IMR-90 (cell line): ENCODE measurements around the gene SLC9A9. TPM values are rescaled to one million over a fixed set of nuclear protein-coding genes. Genes with fewer than 3 reads are reported as not detected.
A peak's percentile ranks its signal among the peaks of the same experiment; 100 is the strongest.

ENCODE experiments used
- ATAC-seq: fragments of 200-7000 bp; cut with Tn5 transposase; 2 replicates; pipeline ENCODE4 v1.9.1; 2020; ENCODE audit warnings: low read depth, mild to moderate bottlenecking, moderate library complexity
- BruUV-seq: library from RNA; stranded (reverse); fragments of 400-500 nt; replicated peaks from 2 replicates; lab custom pipeline; 2021; lab: Mats Ljungman, UMichigan
- CTCF ChIA-PET: fragments of 300-600 bp; formaldehyde crosslinking; extraction: SDS; loops from one replicate; lab custom pipeline; 2021; ENCODE audit warnings: antibody characterized with exemption; lab: Yijun Ruan, JAX
- POLR2A ChIA-PET: fragments of 300-600 bp; sonication (Branson Sonifier 250); formaldehyde crosslinking; loops from one replicate; lab custom pipeline; 2022; ENCODE audit warnings: antibody characterized with exemption; ENCODE audit not compliant: unreplicated experiment; lab: Charles Lee
- DNase-seq: peaks from one replicate; pipeline ENCODE4 v3.0.0; 2013
- H2AFZ ChIP-seq: replicated peaks from 2 replicates; pipeline ENCODE3; 2013; ENCODE audit warnings: low read length, mild to moderate bottlenecking; ENCODE audit not compliant: poor library complexity
- H2AK5ac ChIP-seq: 2 replicates; pipeline ENCODE4 v1.6.1; 2013; ENCODE audit warnings: low read depth, low read length, inconsistent platforms
- H2AK9ac ChIP-seq: replicated peaks from 2 replicates; pipeline ENCODE3; 2013; ENCODE audit warnings: mild to moderate bottlenecking, low read depth, low read length, moderate library complexity; ENCODE audit not compliant: poor library complexity
- H2BK120ac ChIP-seq: 2 replicates; pipeline ENCODE4 v1.6.1; 2013; ENCODE audit warnings: low read depth, low read length, inconsistent platforms
- H2BK15ac ChIP-seq: 3 replicates; pipeline ENCODE4 v1.6.1; 2013; ENCODE audit warnings: low read depth, low read length, inconsistent platforms
- H2BK20ac ChIP-seq: 2 replicates; pipeline ENCODE4 v1.6.1; 2013; ENCODE audit warnings: low read depth, mild to moderate bottlenecking, inconsistent platforms, low read length, moderate library complexity
- H2BK5ac ChIP-seq: 2 replicates; pipeline ENCODE4 v1.6.1; 2013; ENCODE audit warnings: mild to moderate bottlenecking, low read depth, low read length, inconsistent platforms; ENCODE audit not compliant: poor library complexity, severe bottlenecking
- H3K14ac ChIP-seq: replicated peaks from 2 replicates; pipeline ENCODE4 v1.6.1; 2013; ENCODE audit warnings: low read depth, low read length, inconsistent platforms
- H3K18ac ChIP-seq: 2 replicates; pipeline ENCODE4 v1.6.1; 2013; ENCODE audit warnings: low read depth, low read length, control low read depth
- H3K23ac ChIP-seq: 2 replicates; pipeline ENCODE4 v1.6.1; 2013; ENCODE audit warnings: low read depth, low read length, inconsistent platforms
- H3K27ac ChIP-seq: 2 replicates; pipeline ENCODE4 v1.5.1; 2013; ENCODE audit warnings: mild to moderate bottlenecking, control low read depth, low read length; ENCODE audit not compliant: insufficient read depth
- H3K27me3 ChIP-seq: 2 replicates; pipeline ENCODE4 v1.6.1; 2013; ENCODE audit warnings: low read length; ENCODE audit not compliant: control insufficient read depth, insufficient read depth
- H3K36me3 ChIP-seq: 2 replicates; pipeline ENCODE4 v1.6.1; 2013; ENCODE audit warnings: low read length, mixed read lengths; ENCODE audit not compliant: control insufficient read depth, insufficient read depth
- H3K4ac ChIP-seq: 2 replicates; pipeline ENCODE4 v1.6.1; 2013; ENCODE audit warnings: low read depth, low read length, inconsistent platforms
- H3K4me1 ChIP-seq: 2 replicates; pipeline ENCODE4 v1.6.1; 2013; ENCODE audit warnings: low read length, mixed read lengths; ENCODE audit not compliant: control insufficient read depth, insufficient read depth
- H3K4me2 ChIP-seq: 2 replicates; pipeline ENCODE4 v1.6.1; 2013; ENCODE audit warnings: low read depth, mild to moderate bottlenecking, control low read depth, low read length, moderate library complexity
- H3K4me3 ChIP-seq: 2 replicates; pipeline ENCODE4 v1.5.1; 2013; ENCODE audit warnings: low read depth, mild to moderate bottlenecking, control low read depth, low read length, moderate library complexity; ENCODE audit not compliant: insufficient read depth
- H3K56ac ChIP-seq: 2 replicates; pipeline ENCODE4 v1.6.1; 2013; ENCODE audit warnings: low read length, inconsistent platforms; ENCODE audit not compliant: insufficient read depth; ENCODE audit errors: extremely low read depth
- H3K79me1 ChIP-seq, 2 experiments: 2 replicates each; pipeline ENCODE4 v1.6.1; 2013; ENCODE audit warnings: low read length in 2 of 2, inconsistent platforms in 1 of 2, low read depth in 1 of 2
- H3K9ac ChIP-seq: 2 replicates; pipeline ENCODE4 v1.6.1; 2013; ENCODE audit warnings: low read depth, low read length, control low read depth
- H3K9me1 ChIP-seq: 2 replicates; pipeline ENCODE4 v1.6.1; 2013; ENCODE audit warnings: low read length, inconsistent platforms; ENCODE audit not compliant: insufficient read depth
- H3K9me3 ChIP-seq: 2 replicates; pipeline ENCODE4 v1.6.1; 2013; ENCODE audit warnings: low read length; ENCODE audit not compliant: control insufficient read depth, insufficient read depth
- H4K20me1 ChIP-seq: 2 replicates; pipeline ENCODE4 v1.6.1; 2013; ENCODE audit warnings: low read length, inconsistent platforms; ENCODE audit not compliant: insufficient read depth
- H4K5ac ChIP-seq: 2 replicates; pipeline ENCODE4 v1.6.1; 2013; ENCODE audit warnings: mild to moderate bottlenecking, low read depth, low read length, control low read depth
- H4K8ac ChIP-seq, 2 experiments: 2 replicates each; pipeline ENCODE4 v1.6.1; 2013; ENCODE audit warnings: low read depth in 2 of 2, low read length in 2 of 2, control low read depth in 1 of 2, inconsistent platforms in 1 of 2
- H4K91ac ChIP-seq: 2 replicates; pipeline ENCODE4 v1.6.1; 2013; ENCODE audit warnings: low read depth, low read length, inconsistent platforms; ENCODE audit not compliant: insufficient read depth
- MAFK ChIP-seq: IDR thresholded peaks from 2 replicates; pipeline ENCODE4 v1.6.1; 2012; ENCODE audit warnings: low read depth, low read length, improper control_type of control experiment
- RFX5 ChIP-seq: IDR thresholded peaks from 2 replicates; pipeline ENCODE4 v1.8.0; 2012; ENCODE audit warnings: low read depth, mild to moderate bottlenecking, low read length, moderate library complexity
- WGBS, 2 experiments: methylation state at CpG; one replicate each; pipeline versions ENCODE4 v1.1.5 to v1.1.7; 2013; ENCODE audit warnings: missing lambda C conversion rate in 2 of 2; ENCODE audit not compliant: insufficient read length in 1 of 2; ENCODE audit errors: extremely low coverage in 2 of 2; 5-methylcytosine and 5-hydroxymethylcytosine counted together
- dilution Hi-C: fragments of 300-500 bp; cut with HindIII; formaldehyde crosslinking; loops from one replicate; pipeline ENCODE4 v1.14.3; 2018; ENCODE audit warnings: low sequenced_read_pairs; ENCODE audit not compliant: unreplicated experiment
- in situ Hi-C: fragments of 300-500 bp; cut with MboI; formaldehyde crosslinking; loops from 3 replicates; pipeline ENCODE4 v1.14.3; 2019; ENCODE audit warnings: low sequenced_read_pairs, inconsistent platforms, mixed read lengths
- intact Hi-C: fragments of 100-400 bp; cut with micrococcal nuclease; formaldehyde crosslinking; loops from 2 replicates; pipeline ENCODE4 v1.10.0; 2022
- polyA plus RNA-seq, 3 experiments: library from polyadenylated mRNA; depleted of rRNA; stranded (reverse); fragments of >200 nt; gene quantifications; 2 replicates each; pipeline ENCODE4 v1.2.3, GENCODE V29; 2012; ENCODE audit warnings: low replicate concordance in 1 of 3
- total RNA-seq: library from RNA; depleted of rRNA; stranded (reverse); fragments of >200 nt; gene quantifications from 2 replicates; pipeline ENCODE4 v1.2.3, GENCODE V29; 2012

SLC9A9 gene
- total and polyA plus RNA-seq, 2 of the 4 experiments (the other 2 are of a cell fraction), result 1.4 to 2.3 TPM

- POLR2A ChIA-PET, result no interaction called here
Observed at GRCh38 chr3:143856252-143856970, 8.1 kb upstream of the SLC9A9 start.

More at GRCh38 chr3:143856252-143856970, 8.1 kb upstream of the SLC9A9 start:
- Histone ChIP-seq H3K14ac (no peak overlapping the region), H4K91ac (no peak overlapping the region), H3K9me3 (no peaks in the 10 kb centered on the region), H2BK20ac (no peak overlapping the region), H3K4me3 (no peak overlapping the region), H3K27ac (no peak overlapping the region), H2AFZ (no peak overlapping the region), H3K18ac (no peak overlapping the region), H2BK5ac (no peak overlapping the region), H2BK15ac (no peak overlapping the region), H3K9me1 (no peaks in the 10 kb centered on the region), H4K5ac (no peak overlapping the region), H3K36me3 (no peaks in the 10 kb centered on the region), H3K4me1 (no peaks in the 10 kb centered on the region), H3K4ac (no peak overlapping the region), H3K79me1 (no peaks in the 10 kb centered on the region), H4K8ac (no peak overlapping the region), H3K23ac (no peak overlapping the region), H3K9ac (no peak overlapping the region), H2BK120ac (no peak overlapping the region), H3K56ac (no peak overlapping the region), H2AK9ac (no peak overlapping the region), H3K4me2 (no peak overlapping the region), H2AK5ac (no peak overlapping the region), H4K20me1 (no peaks in the 10 kb centered on the region), H3K27me3 (no peaks in the 10 kb centered on the region)
- no CpG with 5 or more reads among the region's 9 CpGs for WGBS, 2 experiments
- TF ChIP-seq RFX5 (no peak), MAFK (peak; percentile 88)
- no peak for ATAC-seq
- BruUV-seq, result no TSS peak
- intact Hi-C loops, result no loop called here
- in situ Hi-C loops, result no loop called here
- dilution Hi-C loops, result no loop called here
- no peak for DNase-seq
- CTCF ChIA-PET, result no interaction called here
